BJ (cell line): ENCODE measurements around the gene LPAR6. TPM values are rescaled to one million over a fixed set of nuclear protein-coding genes. Genes with fewer than 3 reads are reported as not detected.

Experiments
- CTCF ChIA-PET: fragments of 350-600 bp; formaldehyde crosslinking; extraction: SDS; loops from one replicate; lab custom pipeline; 2021; ENCODE audit warnings: antibody characterized with exemption, inconsistent platforms; lab: Yijun Ruan, JAX
- POLR2A ChIA-PET: fragments of 300-600 bp; sonication (Branson Sonifier 250); formaldehyde crosslinking; extraction: SDS; loops from one replicate; lab custom pipeline; 2021; ENCODE audit warnings: antibody characterized with exemption; lab: Charles Lee
- DNase-seq: peaks from one replicate; pipeline ENCODE4 v3.0.0-alpha.2; 2011; ENCODE audit warnings: low read depth
- H3K27me3 ChIP-seq: 2 replicates; pipeline ENCODE4 v1.6.0; 2011; ENCODE audit warnings: low read length; ENCODE audit not compliant: control insufficient read depth, insufficient read depth
- H3K36me3 ChIP-seq: 2 replicates; pipeline ENCODE4 v1.5.1; 2011; ENCODE audit warnings: low read length; ENCODE audit not compliant: control insufficient read depth, insufficient read depth
- H3K4me3 ChIP-seq: 2 replicates; pipeline ENCODE4 v1.5.1; 2011; ENCODE audit warnings: low read depth, mild to moderate bottlenecking, control low read depth, low read length
- polyA plus RNA-seq: library from polyadenylated mRNA; depleted of rRNA; stranded (reverse); fragments of >200 nt; gene quantifications from 2 replicates; pipeline ENCODE4 v1.2.3, GENCODE V29; 2011
- TF ChIP-seq, protein P1 (sequence below): IDR thresholded peaks from 2 replicates; pipeline ENCODE4 v1.5.1; 2011; ENCODE audit warnings: low read depth, mild to moderate bottlenecking, control low read depth, inconsistent platforms, low read length, moderate library complexity; ENCODE audit not compliant: insufficient read depth

The LPAR6 gene
- polyA plus RNA-seq, 1 experiment = 4.4 TPM

GRCh38 chr13:48414501-48414900, 1.6 kb upstream of the LPAR6 start:
- POLR2A ChIA-PET = no interaction called here
- H3K36me3 ChIP-seq = peaks cover 1% of the 10 kb centered on the region; the same call in 1 of the 2 replicates
- CTCF ChIA-PET = interaction anchor here (0.6 to 1.1 kb wide), 3 partner anchors 21 to 354 kb away, joined by 3 to 7 read pairs (median 3); no protein-coding TSS in a partner anchor

DNA sequence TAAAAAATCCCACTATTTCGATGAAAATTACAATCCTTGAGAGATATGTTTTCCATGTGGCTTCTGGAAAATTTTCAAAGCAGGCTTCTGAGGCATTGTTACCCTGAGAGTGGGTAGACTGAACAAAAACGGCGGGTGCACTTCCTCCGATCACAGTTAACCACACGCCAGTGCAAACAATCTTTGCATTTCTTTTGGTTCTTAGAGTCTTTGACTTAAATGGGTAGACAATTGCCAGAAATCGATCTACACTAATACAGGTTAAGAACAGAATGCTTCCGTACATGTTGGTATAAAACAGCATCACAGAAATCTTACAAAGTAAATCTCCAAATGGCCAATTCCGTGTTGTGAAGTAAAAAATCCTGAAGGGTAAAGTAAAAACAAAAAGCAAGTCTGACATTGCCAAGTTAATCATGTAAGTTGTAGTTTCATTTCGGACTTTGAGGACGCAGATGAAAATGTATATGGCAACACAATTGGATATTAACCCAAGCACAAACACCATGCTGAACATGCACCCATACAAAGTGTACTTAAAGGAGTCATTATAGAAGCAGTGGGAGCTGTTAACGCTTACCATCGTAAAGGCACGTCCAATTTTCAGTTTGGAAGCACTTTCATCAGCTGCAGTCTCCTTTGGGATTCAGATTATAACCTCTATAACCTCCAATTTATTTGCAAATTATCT, 927 bp downstream of the LPAR6 start:
- POLR2A ChIA-PET = no interaction called here
- Histone ChIP-seq H3K4me3 (peak overlapping the region; percentile 52), H3K27me3 (no peaks in the 10 kb centered on the region), H3K36me3 (peaks cover 1% of the 10 kb centered on the region; the same call in 1 of the 2 replicates)
- no peak for DNase-seq
- TF ChIP-seq, protein P1, sequence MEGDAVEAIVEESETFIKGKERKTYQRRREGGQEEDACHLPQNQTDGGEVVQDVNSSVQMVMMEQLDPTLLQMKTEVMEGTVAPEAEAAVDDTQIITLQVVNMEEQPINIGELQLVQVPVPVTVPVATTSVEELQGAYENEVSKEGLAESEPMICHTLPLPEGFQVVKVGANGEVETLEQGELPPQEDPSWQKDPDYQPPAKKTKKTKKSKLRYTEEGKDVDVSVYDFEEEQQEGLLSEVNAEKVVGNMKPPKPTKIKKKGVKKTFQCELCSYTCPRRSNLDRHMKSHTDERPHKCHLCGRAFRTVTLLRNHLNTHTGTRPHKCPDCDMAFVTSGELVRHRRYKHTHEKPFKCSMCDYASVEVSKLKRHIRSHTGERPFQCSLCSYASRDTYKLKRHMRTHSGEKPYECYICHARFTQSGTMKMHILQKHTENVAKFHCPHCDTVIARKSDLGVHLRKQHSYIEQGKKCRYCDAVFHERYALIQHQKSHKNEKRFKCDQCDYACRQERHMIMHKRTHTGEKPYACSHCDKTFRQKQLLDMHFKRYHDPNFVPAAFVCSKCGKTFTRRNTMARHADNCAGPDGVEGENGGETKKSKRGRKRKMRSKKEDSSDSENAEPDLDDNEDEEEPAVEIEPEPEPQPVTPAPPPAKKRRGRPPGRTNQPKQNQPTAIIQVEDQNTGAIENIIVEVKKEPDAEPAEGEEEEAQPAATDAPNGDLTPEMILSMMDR = no peak
- CTCF ChIA-PET = no interaction called here

More at GRCh38 chr13:48414501-48414900, 1.6 kb upstream of the LPAR6 start:
- H3K4me3 ChIP-seq = no peak overlapping the region
- DNase-seq = no peak
- H3K27me3 ChIP-seq = no peaks in the 10 kb centered on the region
- TF ChIP-seq, protein P1 = no peak

- no peaks in the 10 kb centered on the region for H3K36me3 ChIP-seq
- no peaks in the 10 kb centered on the region for H3K27me3 ChIP-seq
- ChIA-PET POLR2A (no interaction called here), CTCF (no interaction called here)
- TF ChIP-seq, protein P1 = no peak
- peak overlapping the region; percentile 52 for H3K4me3 ChIP-seq
- DNase-seq = no peak
Measured at GRCh38 chr13:48411147-48411794, 1.6 kb downstream of the LPAR6 start.

GRCh38 chr13:48410199-48410598, 2.7 kb downstream of the LPAR6 start:
- Histone ChIP-seq H3K4me3 (peak overlapping the region; percentile 52), H3K27me3 (no peaks in the 10 kb centered on the region), H3K36me3 (no peaks in the 10 kb centered on the region)
- TF ChIP-seq, protein P1 = no peak
- CTCF ChIA-PET = no interaction called here
- POLR2A ChIA-PET = no interaction called here
- no peak for DNase-seq

GRCh38 chr13:48405875-48406274, 7.0 kb downstream of the LPAR6 start:
- TF ChIP-seq, protein P1 = no peak
- no peaks in the 10 kb centered on the region for H3K36me3 ChIP-seq
- DNase-seq = no peak
- ChIA-PET POLR2A (no interaction called here), CTCF (no interaction called here)
- no peaks in the 10 kb centered on the region for H3K27me3 ChIP-seq
- H3K4me3 ChIP-seq = no peak overlapping the region
